Astrocyte of the cerebellum (primary cell): ENCODE results near the gene PJA1.

Source experiments
- DNase-seq: peaks from one replicate; pipeline ENCODE4 v3.0.0-alpha.2; 2011; ENCODE audit warnings: low read depth
- H3K4me3 ChIP-seq: 2 replicates; pipeline ENCODE4 v1.5.1; 2011; ENCODE audit warnings: mild to moderate bottlenecking, low read depth, low read length, moderate library complexity
- in situ Hi-C: cut with HindIII; loops from 2 replicates; pipeline ENCODE4 v1.10.0; 2017; ENCODE audit warnings: low sequenced_read_pairs
- TF ChIP-seq, protein P1 (sequence below): IDR thresholded peaks from 2 replicates; pipeline ENCODE4 v1.5.1; 2012; ENCODE audit warnings: low read length, low read depth, moderate library complexity, mild to moderate bottlenecking; ENCODE audit errors: missing control alignments

Gene PJA1

DNA sequence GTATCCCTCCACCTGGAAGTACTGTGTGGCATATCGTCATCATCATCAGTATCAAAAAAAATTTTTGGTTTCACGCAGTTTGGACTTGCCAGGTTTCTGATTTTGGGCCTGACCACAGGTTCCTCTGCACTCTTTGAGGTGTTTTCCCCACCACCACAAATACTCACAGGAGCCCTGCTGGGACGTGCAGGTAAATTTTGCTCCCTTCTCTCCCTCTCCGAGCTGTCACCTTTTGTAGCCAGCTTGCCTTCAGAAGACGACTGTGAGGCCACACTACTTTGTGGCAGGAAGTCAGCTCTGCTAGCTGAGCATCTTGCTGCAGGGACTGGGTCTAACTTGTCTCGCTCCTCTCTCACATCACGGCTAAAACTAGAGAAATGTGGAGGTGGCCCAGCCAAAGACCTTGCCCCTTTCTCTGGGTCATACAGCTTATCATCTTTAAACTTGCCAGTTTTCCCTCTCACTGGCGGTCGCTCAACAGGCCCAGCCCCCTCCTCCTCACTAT, 2.8 kb downstream of the PJA1 start:
- in situ Hi-C loops: no loop called here
- TF ChIP-seq, protein P1, sequence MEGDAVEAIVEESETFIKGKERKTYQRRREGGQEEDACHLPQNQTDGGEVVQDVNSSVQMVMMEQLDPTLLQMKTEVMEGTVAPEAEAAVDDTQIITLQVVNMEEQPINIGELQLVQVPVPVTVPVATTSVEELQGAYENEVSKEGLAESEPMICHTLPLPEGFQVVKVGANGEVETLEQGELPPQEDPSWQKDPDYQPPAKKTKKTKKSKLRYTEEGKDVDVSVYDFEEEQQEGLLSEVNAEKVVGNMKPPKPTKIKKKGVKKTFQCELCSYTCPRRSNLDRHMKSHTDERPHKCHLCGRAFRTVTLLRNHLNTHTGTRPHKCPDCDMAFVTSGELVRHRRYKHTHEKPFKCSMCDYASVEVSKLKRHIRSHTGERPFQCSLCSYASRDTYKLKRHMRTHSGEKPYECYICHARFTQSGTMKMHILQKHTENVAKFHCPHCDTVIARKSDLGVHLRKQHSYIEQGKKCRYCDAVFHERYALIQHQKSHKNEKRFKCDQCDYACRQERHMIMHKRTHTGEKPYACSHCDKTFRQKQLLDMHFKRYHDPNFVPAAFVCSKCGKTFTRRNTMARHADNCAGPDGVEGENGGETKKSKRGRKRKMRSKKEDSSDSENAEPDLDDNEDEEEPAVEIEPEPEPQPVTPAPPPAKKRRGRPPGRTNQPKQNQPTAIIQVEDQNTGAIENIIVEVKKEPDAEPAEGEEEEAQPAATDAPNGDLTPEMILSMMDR: no peak
- no peak for DNase-seq
- H3K4me3 ChIP-seq: no peak overlapping the region

DNA sequence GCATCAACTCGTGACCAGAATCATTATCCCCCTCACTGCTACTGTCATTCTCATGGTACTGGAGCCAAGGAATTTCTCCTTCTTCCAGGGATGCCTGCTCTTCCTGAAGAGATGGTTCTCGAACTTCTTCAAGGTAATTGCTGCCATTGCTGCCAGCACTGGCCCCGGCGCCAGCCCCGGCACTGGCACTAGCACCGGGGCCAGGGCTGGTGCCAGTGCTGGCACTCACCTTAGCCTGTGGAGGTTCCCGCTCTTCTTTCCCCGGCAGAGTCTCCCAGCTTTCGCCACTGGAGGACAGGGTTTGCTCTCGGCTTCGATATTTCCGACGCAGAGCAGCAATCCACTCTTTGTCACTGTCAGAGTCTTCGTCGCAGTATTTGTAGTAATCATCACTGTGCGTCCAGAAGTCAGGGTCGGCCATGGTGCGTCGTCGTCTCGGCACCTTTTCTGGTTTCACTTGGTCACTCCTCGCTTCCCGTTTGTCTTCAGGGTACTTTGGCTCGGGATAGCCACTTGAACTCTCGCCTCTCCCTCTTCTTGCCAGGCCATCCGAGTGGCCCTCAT, 3.4 kb downstream of the PJA1 start:
- TF ChIP-seq, protein P1: no peak
- in situ Hi-C loops: no loop called here
- no peak overlapping the region for H3K4me3 ChIP-seq
- no peak for DNase-seq

DNA sequence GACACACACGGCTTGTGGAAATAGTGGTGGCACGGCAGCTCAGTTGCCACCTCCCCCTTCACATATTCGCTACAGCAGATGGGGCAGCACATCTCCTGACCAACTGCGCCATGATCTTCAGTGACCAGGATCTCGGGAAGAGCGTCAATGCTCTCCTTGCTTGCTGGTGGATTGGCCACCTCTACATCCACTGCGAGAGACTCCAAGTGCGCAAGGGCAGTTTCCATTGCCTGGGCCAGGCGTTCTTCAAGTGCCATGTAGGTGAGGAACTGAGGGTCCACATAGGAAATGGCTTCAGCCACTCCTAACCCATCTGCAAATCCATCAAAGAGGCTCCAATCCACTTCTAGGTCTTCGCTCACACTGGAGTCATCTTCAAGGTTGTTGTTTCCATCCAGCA, 3.9 kb downstream of the PJA1 start:
- TF ChIP-seq, protein P1: no peak
- in situ Hi-C loops: no loop called here
- H3K4me3 ChIP-seq: no peak overlapping the region
- no peak for DNase-seq

DNA sequence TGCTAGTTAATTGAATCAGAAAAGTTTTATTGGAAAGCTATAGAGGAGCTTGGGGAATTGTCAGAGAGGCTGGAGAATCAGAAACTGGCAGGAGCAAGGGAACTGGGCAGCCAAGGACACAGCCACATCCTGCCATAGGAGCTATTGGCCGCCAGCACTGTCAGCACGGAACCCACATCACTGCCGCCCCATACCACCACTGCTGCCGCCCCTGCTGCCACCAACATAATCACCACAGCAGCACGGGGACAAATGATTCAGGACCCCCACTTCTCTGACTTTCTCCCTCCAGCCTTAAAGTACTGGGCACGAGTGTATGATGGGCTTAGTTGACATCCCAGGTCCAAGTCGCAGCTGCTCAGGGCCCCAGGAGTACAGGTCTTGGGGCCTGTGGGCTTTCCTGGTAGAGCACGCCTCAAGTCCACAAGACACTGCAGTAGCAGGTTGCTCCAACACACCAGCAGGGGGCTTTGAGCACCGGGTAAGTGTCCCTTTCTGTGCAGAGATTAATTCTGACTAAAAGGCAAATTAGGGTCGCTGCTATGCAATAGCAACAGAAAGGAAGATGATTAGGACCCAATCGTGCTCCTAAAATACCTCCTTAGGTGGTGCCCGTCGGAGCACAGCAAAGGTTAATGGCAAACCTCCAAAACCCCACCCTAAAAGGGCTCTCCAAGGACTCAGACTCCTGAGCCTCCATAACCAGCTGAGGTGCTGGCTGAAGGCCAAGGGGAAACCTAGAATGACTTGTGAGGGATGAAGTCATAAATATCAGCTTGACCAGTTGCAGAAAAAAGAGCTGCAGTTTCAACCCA, 6.9 kb downstream of the PJA1 start:
- in situ Hi-C loops: no loop called here
- H3K4me3 ChIP-seq: no peak overlapping the region
- DNase-seq: peak; percentile 31
- TF ChIP-seq, protein P1: peak; percentile 53

DNA sequence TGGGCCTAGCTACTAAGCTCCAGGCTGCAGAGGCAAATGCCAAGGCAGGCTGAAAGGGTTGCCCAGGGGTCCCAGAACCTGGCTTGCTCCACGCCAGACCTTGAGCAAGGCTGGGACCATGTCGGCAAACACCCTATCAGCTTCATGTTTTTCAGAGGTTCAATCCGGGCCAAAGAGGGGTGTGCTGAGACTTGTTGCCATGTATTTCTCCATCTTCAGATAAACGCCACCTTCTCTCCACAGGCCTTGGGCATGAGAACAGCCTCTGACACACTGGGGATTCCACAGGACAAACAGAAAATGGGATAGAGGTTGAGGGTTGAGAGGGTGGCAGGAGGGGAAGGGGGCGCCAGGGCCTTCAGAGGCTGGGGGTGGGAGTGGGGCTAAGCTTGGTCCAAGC, 8.6 kb downstream of the PJA1 start:
- no peak overlapping the region for H3K4me3 ChIP-seq
- TF ChIP-seq, protein P1: no peak
- DNase-seq: no peak
- in situ Hi-C loops: no loop called here

DNA sequence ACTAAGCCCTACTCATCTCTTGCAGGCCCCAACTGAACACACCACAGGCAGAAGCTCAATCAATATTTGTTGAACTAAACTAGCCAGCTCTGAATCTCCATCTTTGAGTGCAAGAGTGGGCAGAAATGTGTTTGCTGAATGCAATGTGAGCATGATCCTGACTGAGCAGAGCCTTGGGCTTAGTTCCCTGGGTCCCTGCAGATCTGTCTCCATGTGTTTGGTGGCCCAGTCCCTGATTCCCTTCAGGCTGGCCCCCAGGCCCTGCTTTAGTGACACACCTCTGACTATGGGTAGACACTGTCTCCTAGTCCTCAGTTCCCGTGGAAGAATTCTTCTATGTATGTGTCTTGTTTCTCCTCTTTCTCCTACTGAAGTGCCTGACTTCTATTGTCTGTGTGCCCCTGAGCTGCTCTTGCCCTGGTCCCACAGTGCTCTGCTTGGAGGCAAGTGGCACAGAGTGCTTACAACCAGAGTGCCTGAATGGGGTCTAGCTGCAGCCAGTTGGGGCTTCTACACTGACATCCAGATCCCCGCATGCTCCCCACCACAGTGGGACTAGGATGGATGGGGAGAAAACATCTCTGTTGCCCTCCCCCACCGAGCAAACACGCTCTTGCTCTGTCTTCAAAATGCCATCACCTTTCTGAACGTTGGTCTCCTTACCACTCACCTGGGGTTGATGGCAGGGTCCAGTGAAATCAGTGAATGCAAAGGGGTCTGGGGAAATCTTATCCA, 9.3 kb downstream of the PJA1 start:
- DNase-seq: no peak
- in situ Hi-C loops: no loop called here
- TF ChIP-seq, protein P1: no peak
- no peak overlapping the region for H3K4me3 ChIP-seq
